PFSK-1 (cell line): ENCODE results near the gene CEPT1.

Experiments used
- FOXP2 ChIP-seq: optimal IDR thresholded peaks from 2 replicates; pipeline ENCODE3; 2011; ENCODE audit warnings: borderline replicate concordance, control low read depth, inconsistent platforms; ENCODE audit not compliant: insufficient read depth; ENCODE audit errors: extremely low read length, extremely low read depth
- POLR2AphosphoS5 ChIP-seq: IDR thresholded peaks from 2 replicates; pipeline ENCODE4 v1.6.1; 2012; ENCODE audit warnings: low read depth, mild to moderate bottlenecking, control low read depth, low read length, moderate library complexity
- REST ChIP-seq, 2 experiments: IDR thresholded peaks; 2 replicates each; pipeline versions ENCODE4 v1.6.1 to v1.8.0; 2011 to 2012; ENCODE audit warnings: low read depth in 2 of 2, low read length in 2 of 2, control low read depth in 1 of 2, inconsistent platforms in 1 of 2, mild to moderate bottlenecking in 1 of 2, moderate library complexity in 1 of 2; ENCODE audit not compliant: insufficient read depth in 1 of 2
- SIN3A ChIP-seq: IDR thresholded peaks from 2 replicates; pipeline ENCODE4 v1.6.1; 2012; ENCODE audit warnings: mild to moderate bottlenecking, low read length, moderate library complexity, borderline replicate concordance; ENCODE audit not compliant: insufficient read depth
- TAF1 ChIP-seq: IDR thresholded peaks from 2 replicates; pipeline ENCODE4 v1.6.1; 2012; ENCODE audit warnings: low read length, control low read depth, borderline replicate concordance; ENCODE audit not compliant: insufficient read depth

GRCh38 chr1:111157431-111157830 is 17.4 kb downstream of the CEPT1 start:
- TF ChIP-seq POLR2AphosphoS5 (no peak), REST (IDR thresholded peaks at IDR 0.05; ENCODE audit: insufficient read depth in 1 of 2, low read depth in 2 of 2, low read length in 2 of 2) (no peak), SIN3A (no peak), TAF1 (no peak), FOXP2 (no peak)
